ENCODE measurements around the gene SIRT3.

Gene SIRT3

GRCh38 chr11:213111-213510 lies 23.0 kb downstream of the SIRT3 start:
- no peak for DNase-seq

- DNase-seq: no peak
Observed at GRCh38 chr11:212150-213100, 23.7 kb downstream of the SIRT3 start.

GRCh38 chr11:211741-212140 lies 24.4 kb downstream of the SIRT3 start:
- no peak for DNase-seq

GRCh38 chr11:211295-211694 lies 24.8 kb downstream of the SIRT3 start:
- no peak for DNase-seq

GRCh38 chr11:210803-211180 lies 25.4 kb downstream of the SIRT3 start:
- DNase-seq: no peak

GRCh38 chr11:210122-210802 lies 25.9 kb downstream of the SIRT3 start:
- DNase-seq: no peak

- no peak for DNase-seq
Observed at GRCh38 chr11:209275-210121, 26.6 kb downstream of the SIRT3 start.

GRCh38 chr11:208917-209260 lies 27.3 kb downstream of the SIRT3 start:
- no peak for DNase-seq

- DNase-seq: peak; percentile 81
Observed at GRCh38 chr11:208181-208916, 27.8 kb downstream of the SIRT3 start.

GRCh38 chr11:207863-208180 lies 28.3 kb downstream of the SIRT3 start:
- no peak for DNase-seq

- peak; percentile 94 for DNase-seq
Observed at GRCh38 chr11:207208-207862, 28.8 kb downstream of the SIRT3 start, which contains the start of the genes BET1L and RIC8A. Gene BET1L, minus strand, starts transcription at chr11:207399. Its CDS starts 78 bp downstream, at chr11:207321. Gene RIC8A, plus strand, starts transcription at chr11:207708. Its CDS starts 1,147 bp downstream, at chr11:208855.

- peak; percentile 38 for DNase-seq
Observed at GRCh38 chr11:206526-207207, 29.5 kb downstream of the SIRT3 start.

GRCh38 chr11:206002-206384 lies 30.1 kb downstream of the SIRT3 start:
- DNase-seq: no peak

- no peak for DNase-seq
Observed at GRCh38 chr11:205221-206001, 30.7 kb downstream of the SIRT3 start.

GRCh38 chr11:204587-205109 lies 31.5 kb downstream of the SIRT3 start:
- no peak for DNase-seq

GRCh38 chr11:203945-204586 lies 32.1 kb downstream of the SIRT3 start:
- peak; percentile 13 for DNase-seq

GRCh38 chr11:203056-203944 lies 32.8 kb downstream of the SIRT3 start:
- peak; percentile 9 for DNase-seq

- DNase-seq: peak; percentile 13
Observed at GRCh38 chr11:202490-202889, 33.7 kb downstream of the SIRT3 start.

- no peak for DNase-seq
Observed at GRCh38 chr11:201966-202365, 34.2 kb downstream of the SIRT3 start.
